ENCODE results near the gene AKAP7.

AKAP7 gene

GRCh38 chr6:131116755-131117360 is 18.4 kb upstream of the AKAP7 start:
- Histone ChIP-seq H3K36me3 (ENCODE audit: control insufficient read depth, insufficient read depth, low read length) (no peaks in the 10 kb centered on the region), H3K27me3 (replicated peaks; ENCODE audit: control insufficient read depth, insufficient read depth, low read length) (no peaks in the 10 kb centered on the region), H3K4me3 (replicated peaks; ENCODE audit: low read depth, low read length) (no peak overlapping the region)
- DNase-seq (ENCODE audit: extremely low read depth, insufficient read length), result peak; percentile 23
- peak; percentile 35 for TF ChIP-seq CTCF (IDR thresholded peaks at IDR 0.05; ENCODE audit: insufficient read depth, low read length, poor library complexity, severe bottlenecking)

GRCh38 chr6:131117878-131118277 is 17.4 kb upstream of the AKAP7 start:
- no peaks in the 10 kb centered on the region for H3K36me3 ChIP-seq (ENCODE audit: control insufficient read depth, insufficient read depth, low read length)
- H3K4me3 ChIP-seq (replicated peaks; ENCODE audit: low read depth, low read length), result no peak overlapping the region
- no peaks in the 10 kb centered on the region for H3K27me3 ChIP-seq (replicated peaks; ENCODE audit: control insufficient read depth, insufficient read depth, low read length)
- TF ChIP-seq CTCF (IDR thresholded peaks at IDR 0.05; ENCODE audit: insufficient read depth, low read length, poor library complexity, severe bottlenecking), result no peak
- no peak for DNase-seq (ENCODE audit: extremely low read depth, insufficient read length)

GRCh38 chr6:131122007-131122406 is 13.3 kb upstream of the AKAP7 start:
- Histone ChIP-seq H3K36me3 (ENCODE audit: control insufficient read depth, insufficient read depth, low read length) (no peaks in the 10 kb centered on the region), H3K4me3 (replicated peaks; ENCODE audit: low read depth, low read length) (no peak overlapping the region), H3K27me3 (replicated peaks; ENCODE audit: control insufficient read depth, insufficient read depth, low read length) (no peaks in the 10 kb centered on the region)
- DNase-seq (ENCODE audit: extremely low read depth, insufficient read length), result no peak
- TF ChIP-seq CTCF (IDR thresholded peaks at IDR 0.05; ENCODE audit: insufficient read depth, low read length, poor library complexity, severe bottlenecking), result no peak

- Histone ChIP-seq H3K27me3 (replicated peaks; ENCODE audit: control insufficient read depth, insufficient read depth, low read length) (no peaks in the 10 kb centered on the region), H3K36me3 (ENCODE audit: control insufficient read depth, insufficient read depth, low read length) (no peaks in the 10 kb centered on the region), H3K4me3 (replicated peaks; ENCODE audit: low read depth, low read length) (no peak overlapping the region)
- DNase-seq (ENCODE audit: extremely low read depth, insufficient read length), result no peak
- no peak for TF ChIP-seq CTCF (IDR thresholded peaks at IDR 0.05; ENCODE audit: insufficient read depth, low read length, poor library complexity, severe bottlenecking)
Measured at GRCh38 chr6:131122516-131122915, 12.8 kb upstream of the AKAP7 start.

- Histone ChIP-seq H3K27me3 (replicated peaks; ENCODE audit: control insufficient read depth, insufficient read depth, low read length) (no peaks in the 10 kb centered on the region; the same call in 1 of the 2 replicates), H3K4me3 (replicated peaks; ENCODE audit: low read depth, low read length) (no peak overlapping the region), H3K36me3 (ENCODE audit: control insufficient read depth, insufficient read depth, low read length) (no peaks in the 10 kb centered on the region)
- DNase-seq (ENCODE audit: extremely low read depth, insufficient read length), result no peak
- no peak for TF ChIP-seq CTCF (IDR thresholded peaks at IDR 0.05; ENCODE audit: insufficient read depth, low read length, poor library complexity, severe bottlenecking)
Measured at GRCh38 chr6:131124336-131125071, 10.8 kb upstream of the AKAP7 start.
